Spleen (tissue), 11 donors: ENCODE measurements around the gene KCNC4. TPM values are rescaled to one million over a fixed set of nuclear protein-coding genes. Genes with fewer than 3 reads are reported as not detected.

Source experiments
- DNase-seq: peaks from one replicate; pipeline ENCODE4 v3.0.0-alpha.2; 2020
- H3K27ac ChIP-seq, 8 donors: fragments of 200-600 bp; sonication (generic) in 7 of 8; 1 replicate in 4 of 8; 2 replicates in 4 of 8; pipeline versions ENCODE4 v1.5.0 to v1.8.0; 2016 to 2021; ENCODE audit warnings: inconsistent platforms in 4 of 8, mild to moderate bottlenecking in 4 of 8, moderate library complexity in 1 of 8
- H3K27me3 ChIP-seq, 7 donors: fragments of 200-600 bp; sonication (generic) in 6 of 7; replicated peaks in 1 of 7; 1 replicate in 4 of 7; 2 replicates in 3 of 7; pipeline versions ENCODE4 v1.5.0 to v1.8.0; 2016 to 2021; ENCODE audit warnings: inconsistent platforms in 3 of 7, mild to moderate bottlenecking in 1 of 7
- H3K36me3 ChIP-seq, 6 donors: fragments of 200-600 bp; sonication (generic) in 5 of 6; 1 replicate in 4 of 6; 2 replicates in 2 of 6; pipeline versions ENCODE4 v1.5.0 to v1.8.0; 2016 to 2021; ENCODE audit warnings: inconsistent platforms in 2 of 6
- H3K4me1 ChIP-seq, 6 donors: fragments of 200-600 bp; sonication (generic) in 5 of 6; 1 replicate in 3 of 6; 2 replicates in 3 of 6; pipeline versions ENCODE4 v1.5.0 to v1.8.0; 2016 to 2021; ENCODE audit warnings: inconsistent platforms in 3 of 6
- H3K4me3 ChIP-seq, 8 donors: fragments of 200-600 bp; sonication (generic) in 7 of 8; 1 replicate in 4 of 8; 2 replicates in 4 of 8; pipeline versions ENCODE4 v1.5.0 to v1.8.0; 2016 to 2021; ENCODE audit warnings: inconsistent platforms in 4 of 8, mild to moderate bottlenecking in 4 of 8, moderate library complexity in 2 of 8
- H3K9me3 ChIP-seq, 8 donors: fragments of 200-600 bp; sonication (generic) in 7 of 8; 1 replicate in 4 of 8; 2 replicates in 4 of 8; pipeline versions ENCODE4 v1.5.0 to v1.8.0; 2016 to 2021; ENCODE audit warnings: inconsistent platforms in 4 of 8
- POLR2A ChIP-seq, 3 donors: fragments of 450-650 bp; IDR thresholded peaks; one replicate each; pipeline ENCODE4 v1.5.1; 2017; ENCODE audit warnings: antibody characterized with exemption in 3 of 3, mild to moderate bottlenecking in 1 of 3
- POLR2AphosphoS5 ChIP-seq, 3 donors: sonication (generic); formaldehyde crosslinking; IDR thresholded peaks; one replicate each; pipeline ENCODE4 v1.5.1; 2017; ENCODE audit warnings: antibody characterized with exemption in 3 of 3
- WGBS, 5 donors: extraction: QIAGEN DNeasy Blood & Tissue Kit in 3 of 5; methylation state at CpG; one replicate each; pipeline versions ENCODE4 v1.1.5 to v1.1.7; 2013 to 2018; 5-methylcytosine and 5-hydroxymethylcytosine counted together
- intact Hi-C: fragments of 100-400 bp; cut with DNase I; formaldehyde crosslinking; loops from one replicate; pipeline ENCODE4 v1.15.0; 2023; ENCODE audit warnings: low total_unique reads
- polyA plus RNA-seq, 3 donors: library from polyadenylated mRNA; stranded (reverse); fragments of 200-250 nt; gene quantifications; one replicate each; pipeline ENCODE4 v1.2.1, GENCODE V29; 2013
- total RNA-seq, 7 donors: library from RNA; depleted of rRNA in 3 of 7; stranded (reverse); fragments of >200 nt in 3 of 7; fragmentation: NEBNext Ultra II Directional in 4 of 7; extraction: Animal tissue kit (Norgen Biotek cat#: 25700) in 4 of 7; gene quantifications; one replicate each; pipeline versions ENCODE4 v1.1.0 to v1.2.1, GENCODE V29; 2016 to 2021
- TF ChIP-seq, protein P1 (sequence below), 11 experiments: fragments of 200-600 bp in 7 of 11; fragments of 450-650 bp in 4 of 11; sonication (generic) in 4 of 11; IDR thresholded peaks in 8 of 11; conservative IDR thresholded peaks in 3 of 11; 1 replicate in 7 of 11; 2 replicates in 4 of 11; pipeline versions ENCODE4 v1.4.0 to v1.8.0; 2016 to 2021; ENCODE audit warnings: antibody characterized with exemption in 11 of 11, inconsistent platforms in 4 of 11, mild to moderate bottlenecking in 1 of 11
- donor health status: healthy with polysubstance abuse.
- donor health status: DM: no; HTN: no; CAD: no; lungs with moderate emphysema.
- donor health status: DM: no; HTN: no; CAD: no.
- donor health status: Bipolar disorder and iron deficiency.
- donor health status: healthy.
- donor health status: DM: no; HTN: no; CAD: no.
- donor health status: DM: yes; HTN: yes; CAD: no.

KCNC4 gene
- total and polyA plus RNA-seq, 10 donors: 1.4 to 22.1 (median 10.2) TPM

DNA sequence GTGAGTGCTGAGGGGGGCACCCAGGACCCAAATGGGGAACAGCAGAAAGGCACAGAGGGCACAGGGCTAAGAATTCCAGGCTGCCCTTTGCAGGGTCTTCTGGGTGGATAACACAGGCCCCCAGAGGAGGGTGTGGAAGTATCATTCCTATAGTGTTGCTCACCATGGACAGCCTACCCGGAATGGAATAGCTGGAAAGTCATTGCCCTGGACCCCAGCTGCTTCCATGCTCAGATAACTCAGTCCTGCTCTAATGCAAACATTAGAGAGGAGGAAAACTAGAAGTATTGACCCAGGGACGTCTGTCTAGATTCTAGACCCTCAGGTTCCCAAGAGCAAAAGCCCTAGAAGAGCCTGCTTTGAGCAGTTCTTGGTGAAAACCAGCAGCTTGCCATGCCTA is 35.2 kb upstream of the KCNC4 start:
- WGBS, 5 donors: 61 to 88% (median 72%) methylated on average over 2 of the region's 2 CpGs
- Histone ChIP-seq H3K27me3 (peaks cover 0 to 15% (median 0%) of the 10 kb centered on the region in 7 donors), H3K4me3 (no peak overlapping the region), H3K4me1 (no peaks in the 10 kb centered on the region), H3K27ac (no peak overlapping the region), H3K9me3 (peaks cover 0 to 7% (median 0%) of the 10 kb centered on the region in 8 donors), H3K36me3 (no peaks in the 10 kb centered on the region)
- intact Hi-C loops: no loop called here
- DNase-seq: no peak
- TF ChIP-seq POLR2AphosphoS5 (IDR thresholded peaks at IDR 0.05) (no peak), POLR2A (IDR thresholded peaks at IDR 0.05) (no peak)
- TF ChIP-seq, protein P1, sequence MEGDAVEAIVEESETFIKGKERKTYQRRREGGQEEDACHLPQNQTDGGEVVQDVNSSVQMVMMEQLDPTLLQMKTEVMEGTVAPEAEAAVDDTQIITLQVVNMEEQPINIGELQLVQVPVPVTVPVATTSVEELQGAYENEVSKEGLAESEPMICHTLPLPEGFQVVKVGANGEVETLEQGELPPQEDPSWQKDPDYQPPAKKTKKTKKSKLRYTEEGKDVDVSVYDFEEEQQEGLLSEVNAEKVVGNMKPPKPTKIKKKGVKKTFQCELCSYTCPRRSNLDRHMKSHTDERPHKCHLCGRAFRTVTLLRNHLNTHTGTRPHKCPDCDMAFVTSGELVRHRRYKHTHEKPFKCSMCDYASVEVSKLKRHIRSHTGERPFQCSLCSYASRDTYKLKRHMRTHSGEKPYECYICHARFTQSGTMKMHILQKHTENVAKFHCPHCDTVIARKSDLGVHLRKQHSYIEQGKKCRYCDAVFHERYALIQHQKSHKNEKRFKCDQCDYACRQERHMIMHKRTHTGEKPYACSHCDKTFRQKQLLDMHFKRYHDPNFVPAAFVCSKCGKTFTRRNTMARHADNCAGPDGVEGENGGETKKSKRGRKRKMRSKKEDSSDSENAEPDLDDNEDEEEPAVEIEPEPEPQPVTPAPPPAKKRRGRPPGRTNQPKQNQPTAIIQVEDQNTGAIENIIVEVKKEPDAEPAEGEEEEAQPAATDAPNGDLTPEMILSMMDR (IDR thresholded peaks at IDR 0.05 in 8 of 11, conservative IDR thresholded peaks at IDR 0.05 in 3 of 11): no peak

DNA sequence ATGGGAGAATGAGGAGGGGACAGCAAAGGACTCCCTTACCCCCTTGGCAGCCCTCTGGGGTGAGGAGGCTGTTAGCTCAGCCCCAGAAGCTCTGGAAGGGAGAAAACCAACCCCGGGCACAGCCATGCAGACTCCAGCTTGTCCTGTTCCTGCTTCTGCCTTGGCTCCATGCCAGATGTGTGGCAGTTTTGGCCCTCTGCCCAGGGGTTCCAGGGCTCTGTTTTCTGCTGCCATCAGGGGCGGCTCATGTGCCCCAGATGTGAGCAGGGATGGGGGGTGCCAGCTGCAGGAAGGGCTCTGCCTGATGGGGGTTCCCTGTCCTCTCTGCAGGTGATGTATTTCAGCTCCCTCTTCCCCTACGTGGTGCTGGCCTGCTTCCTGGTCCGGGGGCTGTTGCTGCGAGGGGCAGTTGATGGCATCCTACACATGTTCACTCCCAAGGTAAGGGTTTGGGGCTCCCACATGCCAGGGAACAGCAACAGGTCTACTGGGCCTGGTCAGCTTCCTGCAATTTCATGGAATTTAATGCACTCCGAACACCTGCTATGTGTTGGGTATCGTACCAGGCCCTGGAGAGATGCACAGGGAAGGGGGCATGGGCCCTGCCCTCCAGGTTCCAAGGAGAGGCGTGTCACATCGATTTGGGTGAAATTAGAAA is 33.7 kb upstream of the KCNC4 start:
- H3K27ac ChIP-seq: no peak overlapping the region
- no peak for DNase-seq
- H3K36me3 ChIP-seq: no peaks in the 10 kb centered on the region
- intact Hi-C loops: no loop called here
- TF ChIP-seq, protein P1 (IDR thresholded peaks at IDR 0.05 in 8 of 11, conservative IDR thresholded peaks at IDR 0.05 in 3 of 11): no peak
- TF ChIP-seq POLR2A (IDR thresholded peaks at IDR 0.05): no peak
- TF ChIP-seq POLR2AphosphoS5 (IDR thresholded peaks at IDR 0.05): no peak
- peaks cover 0 to 7% (median 0%) of the 10 kb centered on the region in 8 donors for H3K9me3 ChIP-seq
- no peak overlapping the region for H3K4me3 ChIP-seq
- WGBS, 5 donors: 39 to 51% (median 45%) methylated on average over 8 to 9 of the region's 9 CpGs
- peaks cover 0 to 15% (median 0%) of the 10 kb centered on the region in 7 donors for H3K27me3 ChIP-seq
- no peaks in the 10 kb centered on the region for H3K4me1 ChIP-seq

DNA sequence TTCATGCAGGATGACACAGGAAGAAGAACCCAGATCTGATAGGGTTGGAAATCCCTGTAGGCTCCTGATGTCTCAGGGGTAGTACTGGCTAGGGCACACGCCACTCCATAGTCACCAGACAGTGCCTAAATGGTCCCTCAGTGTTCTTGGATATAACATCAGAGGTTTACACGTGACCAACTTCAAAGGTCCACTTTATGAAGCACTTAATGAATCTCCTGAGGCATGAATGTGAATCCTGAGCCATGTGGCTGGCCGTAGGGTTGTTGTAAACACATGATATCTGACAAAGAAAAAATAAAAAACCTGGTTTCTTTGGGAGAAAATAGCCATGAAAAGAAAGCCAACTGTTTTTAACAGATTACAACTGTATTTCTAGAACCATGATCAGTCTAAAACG is 32.3 kb upstream of the KCNC4 start:
- Histone ChIP-seq H3K4me1 (no peaks in the 10 kb centered on the region), H3K27ac (no peak overlapping the region), H3K36me3 (no peaks in the 10 kb centered on the region), H3K27me3 (peaks cover 0 to 19% (median 0%) of the 10 kb centered on the region in 7 donors), H3K4me3 (no peak overlapping the region), H3K9me3 (peaks cover 0 to 7% (median 0%) of the 10 kb centered on the region in 8 donors)
- intact Hi-C loops: no loop called here
- TF ChIP-seq, protein P1 (IDR thresholded peaks at IDR 0.05 in 8 of 11, conservative IDR thresholded peaks at IDR 0.05 in 3 of 11): no peak
- TF ChIP-seq POLR2A (IDR thresholded peaks at IDR 0.05) (no peak), POLR2AphosphoS5 (IDR thresholded peaks at IDR 0.05) (no peak)
- no peak for DNase-seq
- WGBS, 5 donors: 65 to 76% (median 71%) methylated on average over 4 of the region's 4 CpGs

DNA sequence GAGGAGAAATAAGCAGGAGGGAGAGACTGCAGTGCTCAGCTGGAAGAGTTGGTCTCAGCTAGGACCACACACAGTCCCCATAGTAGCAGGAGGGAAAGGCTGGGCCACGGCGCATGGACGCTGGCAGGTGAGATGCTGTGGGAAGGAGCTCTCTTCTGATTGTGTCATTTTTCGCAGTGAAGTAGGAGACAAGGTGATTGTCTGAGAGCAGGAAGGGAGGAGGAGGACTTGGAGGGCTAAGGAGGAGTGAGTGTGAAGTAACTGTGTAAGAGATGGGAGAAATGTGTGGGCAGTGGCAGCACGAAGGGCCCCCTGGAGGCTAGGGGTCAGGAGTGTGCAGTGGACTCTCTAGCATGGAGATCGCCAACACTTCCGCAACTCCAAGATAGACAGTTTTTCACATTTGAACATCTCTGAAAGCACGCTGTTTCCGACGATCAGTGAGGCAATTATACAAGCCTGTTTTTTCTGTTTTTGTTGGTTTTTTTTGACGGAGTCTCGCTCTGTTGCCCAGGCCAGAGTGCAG is 26.4 kb upstream of the KCNC4 start:
- TF ChIP-seq, protein P1 (IDR thresholded peaks at IDR 0.05 in 8 of 11, conservative IDR thresholded peaks at IDR 0.05 in 3 of 11): no peak
- TF ChIP-seq POLR2A (IDR thresholded peaks at IDR 0.05) (no peak), POLR2AphosphoS5 (IDR thresholded peaks at IDR 0.05) (no peak)

More for the DNA sequence above, 26.4 kb upstream of the KCNC4 start:
- intact Hi-C loops: no loop called here
- Histone ChIP-seq H3K4me1 (peaks cover 0 to 10% (median 4%) of the 10 kb centered on the region in 6 donors), H3K36me3 (no peaks in the 10 kb centered on the region), H3K4me3 (no peak overlapping the region), H3K27me3 (peaks cover 0 to 17% (median 0%) of the 10 kb centered on the region in 7 donors), H3K9me3 (peaks cover 0 to 4% (median 0%) of the 10 kb centered on the region in 8 donors), H3K27ac (no peak overlapping the region)
- DNase-seq: peak; percentile 29
- WGBS, 5 donors: 82 to 86% (median 86%) methylated on average over 12 of the region's 12 CpGs
